Bone marrow (tissue), 2 donors: ENCODE measurements around the gene TRAPPC3.

ENCODE experiments used
- DNase-seq, 2 donors: peaks; one replicate each; lab custom pipeline; 2025; lab: John Stamatoyannopoulos, UW

TRAPPC3 gene

GRCh38 chr1:36125129-36125991, 23.9 kb downstream of the TRAPPC3 start, which contains the start of gene COL8A2:
TSS of gene COL8A2 (minus strand) at chr1:36125222. CDS start at chr1:36100242, 24,980 bp downstream.
- no peak for DNase-seq

GRCh38 chr1:36124404-36125128, 24.7 kb downstream of the TRAPPC3 start:
- no peak for DNase-seq

GRCh38 chr1:36123356-36123755, 25.9 kb downstream of the TRAPPC3 start:
- peak in 1 of 2 donors; percentile 38 for DNase-seq

DNA sequence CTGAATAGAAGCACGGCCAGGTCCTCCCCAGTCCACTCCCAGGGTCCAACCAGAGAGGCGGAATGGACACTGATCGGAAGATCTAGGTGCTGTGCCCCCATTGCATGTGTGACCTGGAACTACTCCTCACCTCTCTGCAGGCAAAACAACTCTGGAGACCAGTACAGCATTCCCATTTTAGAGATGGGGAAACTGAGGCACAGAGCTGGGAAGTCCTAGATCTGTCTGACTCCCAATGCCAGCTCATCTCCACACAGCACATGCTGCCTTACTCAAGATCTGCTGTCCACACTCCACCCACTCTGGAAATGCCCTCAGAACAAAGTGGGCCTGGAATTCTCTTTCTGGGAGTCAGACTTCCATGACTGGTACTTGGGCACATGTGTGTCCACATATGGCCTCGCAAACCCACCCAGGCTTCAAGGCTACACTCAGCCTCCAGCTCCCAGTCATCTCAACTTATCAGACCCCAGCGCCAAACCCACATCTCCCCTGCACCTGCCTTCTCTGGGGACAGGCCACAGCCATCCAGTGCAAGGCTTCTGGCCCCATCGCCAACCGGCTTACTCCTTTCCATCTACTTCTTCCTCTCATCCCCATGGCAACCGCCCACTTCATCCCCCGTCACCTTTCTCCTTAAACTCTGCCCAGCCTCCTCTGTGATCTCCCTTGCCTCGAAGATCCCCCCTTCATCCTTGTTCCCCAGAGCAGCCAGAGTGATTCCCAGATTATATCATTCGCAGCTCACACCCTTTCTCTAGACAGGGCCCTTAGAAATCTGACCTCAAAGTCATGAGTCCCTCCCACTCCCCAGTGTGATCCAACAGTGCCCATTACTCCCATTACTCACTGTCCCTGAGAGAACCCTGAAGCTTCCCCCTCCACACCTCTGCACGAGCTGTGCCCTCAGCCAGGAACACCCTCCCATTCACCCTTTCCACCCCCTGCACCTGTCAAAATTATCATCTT, 26.9 kb downstream of the TRAPPC3 start:
- DNase-seq = no peak

- no peak for DNase-seq
These were observed 29.8 kb downstream of the TRAPPC3 start for GRCh38 chr1:36119456-36119855.

- DNase-seq = no peak
These were observed 30.7 kb downstream of the TRAPPC3 start for GRCh38 chr1:36118447-36119204.

GRCh38 chr1:36116901-36117300, 32.4 kb downstream of the TRAPPC3 start:
- no peak for DNase-seq

- no peak for DNase-seq
These were observed 33.4 kb downstream of the TRAPPC3 start for GRCh38 chr1:36115931-36116330.

DNA sequence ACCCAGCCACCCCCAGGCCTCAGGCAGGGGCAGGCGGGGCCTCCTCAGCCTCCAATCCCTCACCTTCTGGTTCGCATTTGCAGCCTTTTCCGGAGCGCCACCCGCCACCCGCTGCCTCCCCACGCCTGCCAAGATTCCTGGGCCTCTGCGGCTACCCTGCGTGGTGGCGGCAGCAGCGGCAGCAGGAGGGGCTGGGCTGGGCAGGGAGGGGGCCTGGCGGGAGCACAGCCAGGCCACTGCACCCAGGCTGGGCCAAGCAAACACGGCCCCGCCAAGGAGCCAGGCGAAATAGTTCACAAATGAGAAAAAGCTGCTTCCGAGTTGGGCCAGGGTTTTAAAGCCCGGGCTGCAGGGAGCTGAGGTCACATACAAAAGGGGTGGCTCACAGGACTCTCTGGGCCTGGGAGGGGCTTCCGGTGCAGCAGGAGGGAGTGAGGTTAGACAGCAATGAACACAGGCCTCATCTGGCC, 34.1 kb downstream of the TRAPPC3 start:
- no peak for DNase-seq

GRCh38 chr1:36114371-36114770, 34.9 kb downstream of the TRAPPC3 start:
- no peak for DNase-seq

- no peak for DNase-seq
These were observed 36.5 kb downstream of the TRAPPC3 start for GRCh38 chr1:36112823-36113222.

DNA sequence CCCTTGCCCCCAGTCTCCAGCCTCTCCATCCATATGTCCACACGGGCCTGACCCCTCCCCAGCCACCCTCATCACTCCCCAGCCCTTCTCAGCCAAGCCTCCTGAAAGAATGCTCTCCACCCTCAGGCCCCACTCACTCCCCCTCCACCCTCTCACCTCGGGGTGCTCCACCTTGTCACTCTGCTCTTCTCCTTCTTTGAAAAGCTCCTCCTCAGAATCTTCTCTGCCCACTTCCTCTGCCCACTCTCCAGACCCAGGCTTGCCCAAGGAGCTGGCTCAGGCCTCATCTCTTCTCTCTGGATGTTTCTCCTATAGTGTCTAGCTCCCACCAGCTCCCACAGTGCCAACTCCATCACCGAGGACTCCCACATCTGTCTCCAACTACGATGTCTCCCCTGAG, 38.1 kb downstream of the TRAPPC3 start:
- no peak for DNase-seq

GRCh38 chr1:36109041-36109679, 40.1 kb downstream of the TRAPPC3 start:
- DNase-seq = no peak

GRCh38 chr1:36108314-36108713, 41.0 kb downstream of the TRAPPC3 start:
- DNase-seq = no peak

- DNase-seq = no peak
These were observed 41.9 kb downstream of the TRAPPC3 start for GRCh38 chr1:36107394-36107793.

DNA sequence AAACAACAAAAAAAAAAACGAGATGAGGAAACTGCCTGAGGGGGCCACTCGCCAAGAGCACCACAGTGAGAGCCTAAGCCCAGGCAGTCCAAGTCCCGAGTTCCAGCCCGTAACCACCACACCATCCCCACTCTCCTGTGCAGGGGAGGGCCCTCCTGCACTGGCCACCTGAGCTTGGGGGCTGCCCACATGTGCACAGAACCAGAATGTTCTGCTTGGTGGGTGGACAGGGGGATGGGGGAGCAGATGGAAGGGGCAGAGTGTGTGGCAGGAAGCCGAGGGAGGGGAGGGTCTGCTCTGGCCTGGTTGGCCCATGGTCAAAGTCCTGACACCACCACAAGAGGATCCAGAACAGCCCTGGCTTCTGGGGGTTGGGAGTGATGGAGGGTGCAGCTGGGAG, 43.0 kb downstream of the TRAPPC3 start:
- no peak for DNase-seq

GRCh38 chr1:36101546-36101945, 47.7 kb downstream of the TRAPPC3 start:
- no peak for DNase-seq

GRCh38 chr1:36100376-36100775, 48.9 kb downstream of the TRAPPC3 start:
- DNase-seq = no peak

- DNase-seq = peak; percentile 26 to 51
These were observed 49.5 kb downstream of the TRAPPC3 start for GRCh38 chr1:36099681-36100341.
